OCI-LY7 (cell line): ENCODE measurements around the gene SMAD1. TPM values are rescaled to one million over a fixed set of nuclear protein-coding genes. Genes with fewer than 3 reads are reported as not detected.

Experiments
- BruUV-seq: library from RNA; stranded (reverse); fragments of 400-500 nt; replicated peaks from 2 replicates; lab custom pipeline; 2021; lab: Mats Ljungman, UMichigan
- CTCF ChIA-PET: fragments of 300-600 bp; sonication (Branson Sonifier 250); formaldehyde crosslinking; loops from one replicate; lab custom pipeline; 2022; ENCODE audit warnings: antibody characterized with exemption; ENCODE audit not compliant: unreplicated experiment; lab: Charles Lee
- POLR2A ChIA-PET: fragments of 300-600 bp; sonication (Branson Sonifier 250); formaldehyde crosslinking; loops from one replicate; lab custom pipeline; 2022; ENCODE audit warnings: antibody characterized with exemption; lab: Charles Lee
- DNase-seq: peaks from one replicate; pipeline ENCODE4 v3.0.0-alpha.2; 2015; ENCODE audit warnings: low spot score
- H2AFZ ChIP-seq: fragments of 200-600 bp; sonication (generic), shearing (Covaris generic); 2 replicates; pipeline ENCODE4 v1.6.1; 2014; ENCODE audit warnings: mild to moderate bottlenecking, antibody characterized with exemption, low read length, moderate library complexity
- H3K27ac ChIP-seq: fragments of 200-600 bp; sonication (generic); 2 replicates; pipeline ENCODE4 v1.5.1; 2014; ENCODE audit warnings: mixed run types, low read depth, mild to moderate bottlenecking, moderate library complexity, low read length, inconsistent platforms; ENCODE audit not compliant: poor library complexity, severe bottlenecking
- H3K36me3 ChIP-seq: fragments of 200-600 bp; sonication (generic); 2 replicates; pipeline ENCODE4 v1.6.1; 2014; ENCODE audit warnings: mild to moderate bottlenecking, antibody characterized with exemption, low read length, moderate library complexity, mixed read lengths; ENCODE audit not compliant: insufficient read depth
- H3K4me1 ChIP-seq: fragments of 200-600 bp; sonication (generic); 2 replicates; pipeline ENCODE4 v1.5.1; 2014; ENCODE audit warnings: mild to moderate bottlenecking, low read length; ENCODE audit not compliant: insufficient read depth, poor library complexity, severe bottlenecking
- H3K4me2 ChIP-seq: fragments of 200-600 bp; sonication (generic); 2 replicates; pipeline ENCODE4 v1.6.1; 2014; ENCODE audit warnings: mild to moderate bottlenecking, low read length
- H3K4me3 ChIP-seq: fragments of 200-600 bp; sonication (generic); 2 replicates; pipeline ENCODE4 v1.5.1; 2014; ENCODE audit warnings: mild to moderate bottlenecking, low read depth, low read length; ENCODE audit not compliant: poor library complexity, severe bottlenecking
- H3K79me2 ChIP-seq: fragments of 200-600 bp; sonication (generic); 2 replicates; pipeline ENCODE4 v1.6.1; 2016; ENCODE audit warnings: low read depth, mild to moderate bottlenecking, low read length, moderate library complexity, mixed read lengths; ENCODE audit not compliant: insufficient read depth
- H3K9me2 ChIP-seq: fragments of 200-600 bp; sonication (generic); 2 replicates; pipeline ENCODE4 v1.6.1; 2016; ENCODE audit warnings: mild to moderate bottlenecking, low read length, mixed read lengths; ENCODE audit not compliant: insufficient read depth
- H3K9me3 ChIP-seq: fragments of 200-600 bp; sonication (generic); 2 replicates; pipeline ENCODE4 v1.6.1; 2014; ENCODE audit warnings: mild to moderate bottlenecking, mixed run types, low read length, mixed read lengths
- H4K20me1 ChIP-seq: fragments of 200-600 bp; sonication (generic); 2 replicates; pipeline ENCODE4 v1.6.1; 2014; ENCODE audit warnings: mild to moderate bottlenecking, antibody characterized with exemption, low read length, moderate library complexity, mixed read lengths; ENCODE audit not compliant: insufficient read depth
- CTCF ChIP-seq: fragments of 200-600 bp; sonication (generic); conservative IDR thresholded peaks from 2 replicates; pipeline ENCODE4 v1.5.1; 2014; ENCODE audit warnings: mild to moderate bottlenecking, antibody characterized with exemption, low read length, moderate library complexity, mixed read lengths
- EZH2phosphoT487 ChIP-seq: fragments of 200-600 bp; sonication (generic); IDR thresholded peaks from 2 replicates; pipeline ENCODE4 v1.6.1; 2018; ENCODE audit warnings: low read depth, borderline replicate concordance, mild to moderate bottlenecking, mixed run types, antibody characterized with exemption, low read length, moderate library complexity, mixed read lengths
- intact Hi-C: fragments of 100-400 bp; cut with micrococcal nuclease; formaldehyde crosslinking; loops from one replicate; pipeline ENCODE4 v1.10.0; 2022; ENCODE audit not compliant: unreplicated experiment
- total RNA-seq, 2 experiments: library from RNA; depleted of rRNA in 1 of 2; stranded (reverse); fragments of >200 nt in 1 of 2; shearing (Covaris generic) in 1 of 2; gene quantifications; 2 replicates each; pipeline ENCODE4 v1.2.3, GENCODE V29; 2014 to 2022

SMAD1 gene
- total RNA-seq, 2 experiments from 2014 or later: 39.9 to 60.9 TPM

- CTCF ChIA-PET: no interaction called here
- intact Hi-C loops: no loop called here
- DNase-seq: no peak
- BruUV-seq: no TSS peak
- Histone ChIP-seq H3K36me3 (no peaks in the 10 kb centered on the region), H3K79me2 (no peaks in the 10 kb centered on the region), H2AFZ (peak overlapping the region; percentile 33; the same call in 1 of the 2 replicates), H3K27ac (no peak overlapping the region), H3K4me3 (no peak overlapping the region), H3K4me2 (no peak overlapping the region), H3K4me1 (no peaks in the 10 kb centered on the region), H3K9me3 (peaks cover 18% of the 10 kb centered on the region), H4K20me1 (no peaks in the 10 kb centered on the region), H3K9me2 (no peaks in the 10 kb centered on the region)
- TF ChIP-seq CTCF: no peak
- TF ChIP-seq EZH2phosphoT487: no peak
- POLR2A ChIA-PET: interaction anchor here (0.5 to 1.2 kb wide), 3 partner anchors 10 to 480 kb away, joined by 3 read pairs; no protein-coding TSS in a partner anchor
Observed at GRCh38 chr4:145437466-145437865, 44.2 kb upstream of the SMAD1 start.

GRCh38 chr4:145438298-145438697, 43.4 kb upstream of the SMAD1 start:
- CTCF ChIA-PET: no interaction called here
- intact Hi-C loops: no loop called here
- BruUV-seq: no TSS peak

More at GRCh38 chr4:145438298-145438697, 43.4 kb upstream of the SMAD1 start:
- Histone ChIP-seq H3K27ac (no peak overlapping the region), H3K4me2 (no peak overlapping the region), H2AFZ (no peak overlapping the region), H3K4me1 (no peaks in the 10 kb centered on the region), H3K36me3 (no peaks in the 10 kb centered on the region), H3K79me2 (no peaks in the 10 kb centered on the region), H3K9me3 (peaks cover 18% of the 10 kb centered on the region), H3K9me2 (no peaks in the 10 kb centered on the region), H3K4me3 (no peak overlapping the region), H4K20me1 (no peaks in the 10 kb centered on the region)
- no peak for DNase-seq
- POLR2A ChIA-PET: no interaction called here
- TF ChIP-seq CTCF (no peak), EZH2phosphoT487 (no peak)
